HepG2 (cell line): Measurements from ENCODE around the gene INO80E. TPM values are rescaled to one million over a fixed set of nuclear protein-coding genes. Genes with fewer than 3 reads are reported as not detected.

Source experiments
- ARID5B ChIP-seq: IDR thresholded peaks from 2 replicates; pipeline ENCODE4 v1.4.0; 2020; ENCODE audit warnings: mild to moderate bottlenecking, missing genetic modification reagents
- CHCHD3 ChIP-seq: sonication (generic); formaldehyde crosslinking; IDR thresholded peaks from 2 replicates; pipeline ENCODE4 v1.8.0; 2022; ENCODE audit warnings: mild to moderate bottlenecking, missing genetic modification reagents, moderate library complexity
- E2F2 ChIP-seq: sonication (generic); formaldehyde crosslinking; IDR thresholded peaks from 2 replicates; pipeline ENCODE4 v1.4.0; 2020; ENCODE audit warnings: missing genetic modification reagents, borderline replicate concordance
- FOSL2 ChIP-seq: sonication (generic); formaldehyde crosslinking; IDR thresholded peaks from 2 replicates; pipeline ENCODE4 v1.4.0; 2020; ENCODE audit warnings: missing genetic modification reagents
- GATAD1 ChIP-seq: IDR thresholded peaks from 2 replicates; pipeline ENCODE4 v1.6.1; 2016; ENCODE audit warnings: missing genetic modification reagents, missing compliant biosample characterization
- GLI4 ChIP-seq: sonication (generic); formaldehyde crosslinking; IDR thresholded peaks from 2 replicates; pipeline ENCODE4 v1.5.1; 2020; ENCODE audit warnings: missing genetic modification reagents, mild to moderate bottlenecking, moderate library complexity, borderline replicate concordance
- HBP1 ChIP-seq: IDR thresholded peaks from 2 replicates; pipeline ENCODE4 v1.6.1; 2016; ENCODE audit warnings: low read depth, control low read depth
- MAFF ChIP-seq: IDR thresholded peaks from 2 replicates; pipeline ENCODE4 v1.6.1; 2011; ENCODE audit warnings: low read depth, low read length, improper control_type of control experiment
- PHF21A ChIP-seq: sonication (generic); formaldehyde crosslinking; IDR thresholded peaks from 2 replicates; pipeline ENCODE4 v1.5.0; 2020; ENCODE audit warnings: mild to moderate bottlenecking, missing genetic modification reagents
- SCMH1 ChIP-seq: sonication (generic); formaldehyde crosslinking; IDR thresholded peaks from 2 replicates; pipeline ENCODE4 v1.9.0; 2021; ENCODE audit warnings: missing genetic modification reagents, mild to moderate bottlenecking, borderline replicate concordance
- SSRP1 ChIP-seq: IDR thresholded peaks from 2 replicates; pipeline ENCODE4 v1.6.1; 2016; ENCODE audit warnings: control low read depth
- TBX2 ChIP-seq: sonication (generic); formaldehyde crosslinking; IDR thresholded peaks from 2 replicates; pipeline ENCODE4 v1.5.0; 2020; ENCODE audit warnings: missing genetic modification reagents, mild to moderate bottlenecking, borderline replicate concordance
- TCF7 ChIP-seq: sonication (generic); IDR thresholded peaks from 2 replicates; pipeline ENCODE4 v1.6.1; 2016; ENCODE audit warnings: antibody characterized with exemption, low read depth
- ZBTB26 ChIP-seq: IDR thresholded peaks from 2 replicates; pipeline ENCODE4 v1.6.1; 2016; ENCODE audit warnings: missing compliant biosample characterization, missing genetic modification reagents, borderline replicate concordance
- ZNF121 ChIP-seq: sonication (generic); formaldehyde crosslinking; IDR thresholded peaks from 2 replicates; pipeline ENCODE4 v1.5.0; 2020; ENCODE audit warnings: mild to moderate bottlenecking, missing genetic modification reagents
- ZNF205 ChIP-seq: IDR thresholded peaks from 2 replicates; pipeline ENCODE4 v1.6.1; 2018; ENCODE audit warnings: missing biosample characterization, missing genetic modification reagents
- ZNF512 ChIP-seq: sonication (generic); formaldehyde crosslinking; IDR thresholded peaks from 2 replicates; pipeline ENCODE4 v1.4.0; 2020; ENCODE audit warnings: mild to moderate bottlenecking, missing genetic modification reagents
- ZNF629 ChIP-seq: sonication (generic); formaldehyde crosslinking; conservative IDR thresholded peaks from 2 replicates; pipeline ENCODE4 v1.5.0; 2020; ENCODE audit warnings: missing genetic modification reagents
- polyA plus RNA-seq, 8 experiments: library from polyadenylated mRNA; depleted of rRNA in 3 of 8; stranded (reverse) in 7 of 8; unstranded in 1 of 8; fragments of >200 nt; fragmentation: Illumina TruSeq in 4 of 8; extraction: Trizol in 4 of 8; gene quantifications; 2 replicates each; pipeline versions ENCODE4 v1.2.1 to v1.2.3, GENCODE V29; 2011 to 2016; ENCODE audit warnings: low read depth in 4 of 8, missing spikeins in 1 of 8, mixed read lengths in 1 of 8; ENCODE audit not compliant: insufficient read depth in 1 of 8
- total RNA-seq, 5 experiments: library from RNA; depleted of rRNA; stranded (reverse); fragments of >200 nt; fragmentation: Illumina TruSeq; extraction: Trizol; gene quantifications; 2 replicates each; pipeline ENCODE4 v1.2.3, GENCODE V29; 2016; ENCODE audit warnings: low read depth in 1 of 5

INO80E gene
- total and polyA plus RNA-seq, 2 of the 13 experiments (the other 11 are each of a cell fraction or from before 2014, with no cell fraction given): 25.8 to 45.6 TPM

- TF ChIP-seq E2F2 (CRISPR knock-in tag): peak; percentile 68; the same call in 1 of the 2 replicates
- 0 out of 2 replicates have a peak, but pooled peaks have one; percentile 62 for TF ChIP-seq ZBTB26
- TF ChIP-seq TCF7: no peak
- peak; percentile 39; the same call in 1 of the 2 replicates for TF ChIP-seq ZNF205 (CRISPR knock-in tag)
- peak; percentile 96 for TF ChIP-seq ZNF629 (CRISPR knock-in tag)
- TF ChIP-seq MAFF: no peak
- TF ChIP-seq CHCHD3 (CRISPR knock-in tag): 0 out of 2 replicates have a peak, but pooled peaks have one; percentile 4
- no peak for TF ChIP-seq HBP1 (CRISPR knock-in tag)
- TF ChIP-seq GATAD1 (CRISPR knock-in tag): peak; percentile 97
- peak; percentile 55; the same call in 1 of the 2 replicates for TF ChIP-seq GLI4 (CRISPR knock-in tag)
- no peak for TF ChIP-seq ZNF121 (CRISPR knock-in tag)
- peak; percentile 43 for TF ChIP-seq ARID5B (CRISPR knock-in tag)
- peak; percentile 88 for TF ChIP-seq PHF21A
- no peak for TF ChIP-seq SSRP1 (CRISPR knock-in tag)
- 0 out of 2 replicates have a peak, but pooled peaks have one; percentile 36 for TF ChIP-seq ZNF512 (CRISPR knock-in tag)
- peak; percentile 83 for TF ChIP-seq FOSL2 (CRISPR knock-in tag)
- no peak for TF ChIP-seq SCMH1 (CRISPR knock-in tag)
- peak; percentile 80 for TF ChIP-seq TBX2
Observed at GRCh38 chr16:29995911-29996765, at the start of gene INO80E (continued).
